CD8-positive, alpha-beta memory T cell (primary cell): ENCODE results near the gene MOBP. TPM values are rescaled to one million over a fixed set of nuclear protein-coding genes. Genes with fewer than 3 reads are reported as not detected.
A peak's percentile ranks its signal among the peaks of the same experiment; 100 is the strongest.

Experiments
- CTCF ChIA-PET: fragments of 350-600 bp; sonication (Branson Sonifier 250); formaldehyde crosslinking; loops from one replicate; lab custom pipeline; 2021; ENCODE audit warnings: antibody characterized with exemption; lab: Charles Lee
- POLR2A ChIA-PET: fragments of 350-600 bp; sonication (Branson Sonifier 250); formaldehyde crosslinking; loops from one replicate; lab custom pipeline; 2021; ENCODE audit warnings: antibody characterized with exemption; lab: Charles Lee
- DNase-seq, 5 donors: peaks; one replicate each; pipeline versions ENCODE4 v3.0.0 to v3.0.0-alpha.2; 2020 to 2022; ENCODE audit warnings: mixed read lengths in 1 of 5
- H3K27ac ChIP-seq: one replicate; pipeline ENCODE4 v1.7.0; 2013; ENCODE audit warnings: low read depth, mild to moderate bottlenecking, low read length, moderate library complexity
- H3K27me3 ChIP-seq: 2 replicates; pipeline ENCODE4 v1.7.0; 2013; ENCODE audit warnings: low read length, mild to moderate bottlenecking; ENCODE audit not compliant: insufficient read depth, poor library complexity, severe bottlenecking
- H3K36me3 ChIP-seq: 2 replicates; pipeline ENCODE4 v1.7.0; 2013; ENCODE audit warnings: mild to moderate bottlenecking, low read length, moderate library complexity; ENCODE audit not compliant: insufficient read depth
- H3K4me1 ChIP-seq: 2 replicates; pipeline ENCODE4 v1.7.0; 2013; ENCODE audit warnings: mild to moderate bottlenecking, low read length, moderate library complexity; ENCODE audit not compliant: insufficient read depth
- H3K4me3 ChIP-seq: 2 replicates; pipeline ENCODE4 v1.7.0; 2013; ENCODE audit warnings: mild to moderate bottlenecking, low read length
- H3K9me3 ChIP-seq: 2 replicates; pipeline ENCODE4 v1.7.0; 2013; ENCODE audit warnings: mild to moderate bottlenecking, low read length
- H3K27ac Mint-ChIP-seq, 8 donors: one replicate each; pipeline ENCODE4 v1.8.0; 2020 to 2021; ENCODE audit warnings: mixed read lengths in 8 of 8, mild to moderate bottlenecking in 6 of 8, inconsistent platforms in 3 of 8, moderate library complexity in 3 of 8
- H3K27me3 Mint-ChIP-seq, 2 donors: one replicate each; pipeline ENCODE4 v1.8.0; 2020 to 2021; ENCODE audit warnings: mixed read lengths in 2 of 2, mild to moderate bottlenecking in 1 of 2, moderate library complexity in 1 of 2
- H3K36me3 Mint-ChIP-seq, 3 donors: one replicate each; pipeline ENCODE4 v1.8.0; 2020 to 2021; ENCODE audit warnings: mixed read lengths in 3 of 3, inconsistent platforms in 1 of 3, mild to moderate bottlenecking in 1 of 3
- H3K4me1 Mint-ChIP-seq, 3 donors: one replicate each; pipeline ENCODE4 v1.8.0; 2020 to 2021; ENCODE audit warnings: mixed read lengths in 3 of 3, inconsistent platforms in 1 of 3, mild to moderate bottlenecking in 1 of 3
- H3K4me3 Mint-ChIP-seq, 7 donors: one replicate each; pipeline ENCODE4 v1.8.0; 2020 to 2021; ENCODE audit warnings: mixed read lengths in 7 of 7, mild to moderate bottlenecking in 6 of 7, moderate library complexity in 4 of 7, inconsistent platforms in 2 of 7
- H3K9me3 Mint-ChIP-seq, 5 donors: one replicate each; pipeline ENCODE4 v1.8.0; 2020 to 2022; ENCODE audit warnings: mixed read lengths in 5 of 5, mild to moderate bottlenecking in 3 of 5, moderate library complexity in 2 of 5, inconsistent platforms in 1 of 5
- polyA plus RNA-seq: library from polyadenylated mRNA; unstranded; fragments of 300-500 nt; fragmentation: Illumina TruSeq; gene quantifications from one replicate; pipeline ENCODE4 v1.2.3, GENCODE V29; 2021
- total RNA-seq, 2 experiments: library from RNA; stranded (reverse); gene quantifications; one replicate each; pipeline ENCODE4 v1.2.3, GENCODE V29; 2021

Gene MOBP
- total and polyA plus RNA-seq, 3 experiments from 2014 or later: not detected

DNA sequence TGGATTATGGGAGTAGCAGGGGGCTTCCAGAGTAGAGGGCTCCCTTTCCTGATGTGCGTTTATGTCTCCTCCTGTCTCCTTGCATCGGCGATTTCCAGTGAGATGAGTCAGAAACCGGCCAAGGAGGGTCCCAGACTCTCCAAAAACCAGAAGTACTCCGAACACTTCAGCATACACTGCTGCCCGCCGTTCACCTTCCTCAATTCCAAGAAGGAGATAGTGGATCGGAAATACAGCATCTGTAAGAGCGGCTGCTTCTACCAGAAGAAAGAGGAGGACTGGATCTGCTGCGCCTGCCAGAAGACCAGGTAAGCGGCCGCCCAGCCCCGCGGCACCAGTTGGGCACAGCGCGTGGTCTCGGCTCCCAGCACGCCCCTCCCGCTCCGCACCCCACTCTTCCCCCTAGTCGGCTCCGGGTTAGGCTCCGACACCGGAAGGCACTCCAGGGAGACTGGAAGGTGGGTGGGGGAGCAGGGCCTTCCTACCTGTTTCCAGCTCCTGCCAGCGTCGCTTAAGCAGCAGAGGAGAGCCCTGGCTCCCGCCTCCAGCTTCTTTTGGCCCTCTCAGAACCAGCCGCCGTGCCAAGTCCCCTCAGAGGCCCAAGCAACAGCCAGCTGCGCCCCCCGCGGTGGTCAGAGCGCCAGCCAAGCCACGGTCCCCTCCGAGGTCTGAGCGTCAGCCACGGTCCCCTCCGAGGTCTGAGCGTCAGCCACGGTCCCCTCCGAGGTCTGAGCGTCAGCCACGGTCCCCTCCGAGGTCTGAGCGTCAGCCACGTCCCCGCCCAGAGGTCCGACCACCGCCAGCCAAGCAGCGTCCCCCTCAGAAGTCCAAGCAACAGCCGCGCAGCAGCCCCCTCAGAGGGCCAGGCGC is 34.7 kb downstream of the MOBP start:
- no peak overlapping the region for H3K27ac Mint-ChIP-seq
- Histone ChIP-seq H3K4me1 (no peaks in the 10 kb centered on the region), H3K9me3 (no peaks in the 10 kb centered on the region), H3K27ac (no peak overlapping the region), H3K36me3 (no peaks in the 10 kb centered on the region), H3K4me3 (no peak overlapping the region), H3K27me3 (peaks cover 9% of the 10 kb centered on the region)
- peaks cover 0 to 2% (median 0%) of the 10 kb centered on the region in 5 donors for H3K9me3 Mint-ChIP-seq
- H3K4me3 Mint-ChIP-seq: peak overlapping the region in 1 of 7 donors; percentile 49
- DNase-seq: no peak
- ChIA-PET CTCF (no interaction called here), POLR2A (no interaction called here)
- peaks cover 25 to 49% of the 10 kb centered on the region in 2 donors for H3K27me3 Mint-ChIP-seq
- peaks cover 0 to 7% (median 3%) of the 10 kb centered on the region in 3 donors for H3K4me1 Mint-ChIP-seq
- no peaks in the 10 kb centered on the region for H3K36me3 Mint-ChIP-seq

DNA sequence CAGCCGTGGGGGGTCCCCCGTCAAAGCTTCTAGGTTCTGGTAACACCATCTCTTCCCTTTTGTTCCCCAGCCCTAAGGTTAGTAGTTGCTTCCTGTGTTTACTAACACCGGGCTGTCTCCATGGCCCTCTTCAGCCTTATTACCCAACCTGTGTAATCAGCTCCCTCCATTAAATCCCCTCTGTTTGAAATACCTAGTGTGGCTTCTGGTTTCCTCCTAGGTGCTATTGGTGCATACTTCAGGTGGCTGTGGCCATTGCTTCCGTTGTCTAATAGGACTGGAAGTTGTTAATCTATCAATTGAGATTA is 35.3 kb downstream of the MOBP start:
- no peak overlapping the region for H3K27ac Mint-ChIP-seq
- POLR2A ChIA-PET: no interaction called here

DNA sequence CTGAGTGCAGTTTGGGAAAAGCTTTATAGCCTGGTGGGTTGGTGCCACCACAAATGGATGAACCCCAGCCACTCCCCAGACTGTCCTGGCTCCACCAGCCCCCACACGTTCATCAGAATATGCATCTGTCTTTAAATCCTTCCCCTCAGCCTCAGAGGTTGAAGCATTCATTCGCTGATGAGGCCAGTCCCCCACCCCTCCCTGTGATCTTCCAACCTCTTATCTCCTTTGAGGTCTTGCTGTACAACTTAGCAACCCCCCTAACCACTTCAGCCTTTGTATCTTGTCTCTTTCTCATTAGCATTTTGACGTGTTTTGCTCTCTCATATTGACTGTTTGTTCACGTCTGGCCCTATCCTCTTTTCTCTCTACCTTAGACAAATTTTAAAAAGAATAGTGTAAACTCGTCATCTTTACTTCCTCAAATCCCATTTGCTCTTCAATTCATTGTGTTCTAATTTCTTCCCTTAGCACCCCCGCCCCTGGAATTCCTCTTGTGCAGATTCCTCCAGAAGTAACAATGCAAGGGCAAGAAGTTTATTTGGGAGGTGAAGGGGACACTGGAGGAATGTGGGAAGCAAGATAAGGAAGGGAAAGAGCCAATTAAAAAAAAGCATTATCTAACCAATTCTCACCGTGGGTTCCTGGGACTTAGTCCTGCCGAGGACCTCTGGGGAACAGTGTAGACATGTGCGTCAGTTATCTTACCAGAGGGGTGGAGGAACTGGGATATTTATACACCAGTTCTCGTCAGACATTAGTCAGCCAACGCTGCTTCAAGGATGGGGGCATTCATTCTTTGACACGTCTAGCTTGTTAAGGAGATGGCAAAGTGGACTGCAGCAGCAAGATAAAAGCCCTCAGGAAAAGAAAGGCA is 38.6 kb downstream of the MOBP start:
- H3K4me3 ChIP-seq: no peak overlapping the region
- H3K27me3 ChIP-seq: peaks cover 3% of the 10 kb centered on the region
- no peak overlapping the region for H3K27ac ChIP-seq
- peaks cover 0 to 3% (median 0%) of the 10 kb centered on the region in 3 donors for H3K4me1 Mint-ChIP-seq
- no peaks in the 10 kb centered on the region for H3K36me3 Mint-ChIP-seq
- no peaks in the 10 kb centered on the region for H3K4me1 ChIP-seq
- ChIA-PET POLR2A (no interaction called here), CTCF (no interaction called here)
- H3K36me3 ChIP-seq: no peaks in the 10 kb centered on the region
- peaks cover 0 to 2% (median 0%) of the 10 kb centered on the region in 5 donors for H3K9me3 Mint-ChIP-seq
- DNase-seq: no peak
- H3K4me3 Mint-ChIP-seq: no peak overlapping the region
- H3K27me3 Mint-ChIP-seq: peaks cover 13 to 22% of the 10 kb centered on the region in 2 donors
- H3K9me3 ChIP-seq: no peaks in the 10 kb centered on the region
- H3K27ac Mint-ChIP-seq: no peak overlapping the region

More for the DNA sequence above, 35.3 kb downstream of the MOBP start:
- Mint-ChIP-seq H3K27me3 (peaks cover 25 to 48% of the 10 kb centered on the region in 2 donors), H3K4me3 (peak overlapping the region in 1 of 7 donors; percentile 12), H3K36me3 (no peaks in the 10 kb centered on the region), H3K9me3 (peaks cover 0 to 2% (median 0%) of the 10 kb centered on the region in 5 donors), H3K4me1 (peaks cover 0 to 7% (median 3%) of the 10 kb centered on the region in 3 donors)
- Histone ChIP-seq H3K9me3 (no peaks in the 10 kb centered on the region), H3K27ac (no peak overlapping the region), H3K4me1 (no peaks in the 10 kb centered on the region), H3K36me3 (no peaks in the 10 kb centered on the region), H3K4me3 (no peak overlapping the region), H3K27me3 (peaks cover 9% of the 10 kb centered on the region)
- CTCF ChIA-PET: no interaction called here
- no peak for DNase-seq

DNA sequence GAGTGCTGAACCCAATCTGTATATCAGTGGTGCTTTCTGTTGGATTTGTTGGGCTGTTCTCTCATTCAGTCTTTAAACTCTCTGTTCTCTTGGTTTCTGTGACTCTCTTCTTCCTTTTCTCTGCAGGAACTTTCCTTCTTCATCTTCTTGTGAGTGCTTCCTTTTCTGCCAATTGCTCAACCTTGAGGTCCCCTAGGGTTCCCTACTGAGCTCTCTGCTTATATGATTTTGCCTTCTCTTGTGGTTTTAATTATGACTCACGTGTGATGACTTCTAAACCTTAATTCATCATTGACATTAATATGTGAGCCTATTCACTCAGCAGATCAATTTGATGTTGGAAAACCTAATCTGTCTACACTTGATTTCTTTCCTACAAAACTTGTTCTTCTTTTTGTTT is 39.4 kb downstream of the MOBP start:
- Histone ChIP-seq H3K4me3 (no peak overlapping the region), H3K27me3 (no peaks in the 10 kb centered on the region), H3K4me1 (no peaks in the 10 kb centered on the region), H3K9me3 (no peaks in the 10 kb centered on the region), H3K27ac (no peak overlapping the region), H3K36me3 (no peaks in the 10 kb centered on the region)
- H3K4me3 Mint-ChIP-seq: no peak overlapping the region
- H3K4me1 Mint-ChIP-seq: peaks cover 0 to 3% (median 0%) of the 10 kb centered on the region in 3 donors
- POLR2A ChIA-PET: no interaction called here
- peaks cover 0 to 2% (median 0%) of the 10 kb centered on the region in 5 donors for H3K9me3 Mint-ChIP-seq
- no peaks in the 10 kb centered on the region for H3K36me3 Mint-ChIP-seq
- CTCF ChIA-PET: interaction anchor here (0.9 kb wide), 1 partner anchor 8 kb away, joined by 4 read pairs; no protein-coding TSS in a partner anchor
- H3K27ac Mint-ChIP-seq: no peak overlapping the region
- no peak for DNase-seq
- H3K27me3 Mint-ChIP-seq: peaks cover 11 to 25% of the 10 kb centered on the region in 2 donors

DNA sequence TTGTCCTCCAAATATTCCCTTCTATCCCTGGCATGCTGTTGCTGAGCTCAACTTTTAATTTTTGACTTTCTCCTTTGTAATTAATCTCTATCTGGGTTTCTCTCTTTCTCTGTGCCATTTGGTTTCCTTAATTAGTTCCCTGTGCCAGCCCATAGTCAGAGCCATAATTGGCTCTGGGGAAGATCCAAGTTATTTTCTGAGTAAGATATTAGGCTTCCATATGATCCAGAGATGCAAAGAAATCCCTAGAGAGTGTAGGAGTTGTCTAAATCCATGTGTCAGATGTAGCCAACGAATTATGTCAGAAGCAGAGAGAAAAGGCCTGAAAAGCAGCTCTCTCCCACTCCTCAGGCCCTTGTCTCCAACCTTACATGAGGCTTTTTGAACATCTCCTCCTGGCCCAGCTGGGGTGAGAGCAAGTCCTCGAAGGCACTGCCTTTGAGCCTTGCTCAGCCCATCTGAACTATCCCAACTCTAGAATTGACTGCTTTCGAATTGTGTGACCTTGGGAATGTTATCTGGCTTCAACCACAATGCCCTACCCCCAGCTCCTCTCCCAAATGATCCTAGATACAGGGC is 46.4 kb downstream of the MOBP start:
- no peak for DNase-seq
- Mint-ChIP-seq H3K27ac (peak overlapping the region in 1 of 8 donors; percentile 16), H3K4me1 (no peaks in the 10 kb centered on the region), H3K4me3 (no peak overlapping the region), H3K36me3 (peaks cover 0 to 2% (median 0%) of the 10 kb centered on the region in 3 donors), H3K27me3 (peaks cover 0 to 33% of the 10 kb centered on the region in 2 donors), H3K9me3 (no peaks in the 10 kb centered on the region)
- Histone ChIP-seq H3K4me1 (no peaks in the 10 kb centered on the region), H3K27ac (no peak overlapping the region), H3K27me3 (no peaks in the 10 kb centered on the region), H3K36me3 (no peaks in the 10 kb centered on the region), H3K4me3 (no peak overlapping the region), H3K9me3 (no peaks in the 10 kb centered on the region)
- CTCF ChIA-PET: no interaction called here
- POLR2A ChIA-PET: no interaction called here

DNA sequence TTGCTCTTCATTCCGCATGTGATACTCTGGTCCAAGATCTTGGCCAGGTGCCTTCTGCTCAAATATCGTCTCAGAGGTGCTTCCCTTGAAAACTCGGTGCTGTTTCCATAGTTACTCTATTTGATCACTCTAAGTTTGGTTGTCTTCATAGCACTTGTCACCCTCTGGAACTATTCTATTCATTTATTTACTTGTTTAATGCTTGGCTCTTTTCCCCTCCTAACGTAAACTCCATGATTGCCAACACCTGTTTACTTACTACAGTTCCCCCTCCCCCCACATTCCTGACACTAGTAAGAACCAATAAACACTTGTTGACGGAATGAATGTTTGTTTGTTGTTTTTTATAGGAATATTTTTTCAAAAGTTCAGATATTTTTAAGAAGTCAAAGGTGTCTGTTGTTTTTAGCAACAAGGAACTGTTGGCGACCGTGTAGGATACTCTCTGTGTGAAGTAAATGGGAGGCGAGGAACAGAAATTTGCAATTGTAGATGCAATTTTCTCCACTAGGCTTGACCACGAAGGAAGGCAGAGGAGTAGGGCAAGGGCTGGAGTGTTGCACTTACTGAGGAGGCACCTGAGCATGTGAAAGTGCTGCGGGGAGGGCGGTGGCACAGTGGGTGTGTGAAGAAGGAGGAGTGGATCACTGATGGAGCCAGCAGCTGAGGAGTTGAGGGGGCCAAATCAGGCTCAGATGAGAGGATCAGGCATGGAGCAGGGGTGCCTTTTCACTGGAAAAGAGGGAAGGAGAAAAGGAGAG is 48.4 kb downstream of the MOBP start:
- Mint-ChIP-seq H3K27me3 (peaks cover 2 to 36% of the 10 kb centered on the region in 2 donors), H3K27ac (peak overlapping the region in 1 of 8 donors; percentile 10), H3K4me1 (peaks cover 0 to 5% (median 0%) of the 10 kb centered on the region in 3 donors), H3K36me3 (peaks cover 0 to 2% (median 0%) of the 10 kb centered on the region in 3 donors), H3K4me3 (no peak overlapping the region), H3K9me3 (no peaks in the 10 kb centered on the region)
- H3K4me1 ChIP-seq: no peaks in the 10 kb centered on the region
- ChIA-PET CTCF (no interaction called here), POLR2A (no interaction called here)
- no peak for DNase-seq
- no peaks in the 10 kb centered on the region for H3K27me3 ChIP-seq
- no peak overlapping the region for H3K27ac ChIP-seq
- no peaks in the 10 kb centered on the region for H3K9me3 ChIP-seq
- no peak overlapping the region for H3K4me3 ChIP-seq
- no peaks in the 10 kb centered on the region for H3K36me3 ChIP-seq

DNA sequence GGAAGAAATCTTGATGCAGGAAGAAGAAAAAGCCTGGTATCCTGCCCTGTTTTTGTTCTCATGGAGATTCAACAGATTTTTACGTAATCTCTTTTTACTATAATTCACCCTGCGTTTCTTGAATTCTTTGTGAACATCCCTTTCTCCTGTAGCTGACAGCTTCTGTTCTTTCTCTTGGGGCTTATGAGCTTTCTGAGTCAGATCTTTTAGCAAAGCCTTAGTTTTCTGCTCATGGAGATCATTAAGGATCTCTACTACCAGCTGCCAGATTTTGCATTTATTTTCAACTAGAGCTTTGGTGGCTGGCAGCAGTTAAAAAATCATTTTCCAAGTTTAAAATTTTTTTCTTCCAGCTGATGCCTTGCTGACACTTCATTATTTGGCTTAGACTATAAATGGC is 51.6 kb downstream of the MOBP start:
- no peaks in the 10 kb centered on the region for H3K4me1 ChIP-seq
- H3K4me3 ChIP-seq: no peak overlapping the region
- DNase-seq: no peak
- peaks cover 0 to 5% (median 0%) of the 10 kb centered on the region in 3 donors for H3K4me1 Mint-ChIP-seq
- H3K27me3 ChIP-seq: no peaks in the 10 kb centered on the region
- ChIA-PET CTCF (no interaction called here), POLR2A (interaction anchor here (0.7 kb wide), 1 partner anchor 102 kb away, joined by 6 read pairs; no protein-coding TSS in a partner anchor)
- H3K9me3 Mint-ChIP-seq: peaks cover under 1 to 6% (median 3%) of the 10 kb centered on the region in 5 donors
- no peaks in the 10 kb centered on the region for H3K9me3 ChIP-seq
- peaks cover 0 to under 1% (median under 1%) of the 10 kb centered on the region in 3 donors for H3K36me3 Mint-ChIP-seq
- H3K27me3 Mint-ChIP-seq: peaks cover 4 to 31% of the 10 kb centered on the region in 2 donors
- H3K27ac ChIP-seq: no peak overlapping the region
- no peaks in the 10 kb centered on the region for H3K36me3 ChIP-seq
- no peak overlapping the region for H3K4me3 Mint-ChIP-seq
- H3K27ac Mint-ChIP-seq: no peak overlapping the region
